WTC11 (cell line): ENCODE results near the gene PPAT.

ENCODE experiments used
- CBFB ChIP-seq: sonication (generic); formaldehyde crosslinking; IDR thresholded peaks from 2 replicates; pipeline ENCODE4 v1.8.1; 2022; ENCODE audit warnings: mild to moderate bottlenecking, low read depth, missing genetic modification reagents
- ESRRA ChIP-seq: sonication (generic); formaldehyde crosslinking; IDR thresholded peaks from 2 replicates; pipeline ENCODE4 v1.8.1; 2022; ENCODE audit warnings: mild to moderate bottlenecking, missing genetic modification reagents, borderline replicate concordance
- ZNF138 ChIP-seq: sonication (generic); formaldehyde crosslinking; conservative IDR thresholded peaks from 2 replicates; pipeline ENCODE4 v1.8.1; 2022; ENCODE audit warnings: mild to moderate bottlenecking, moderate library complexity, missing genetic modification reagents
- TF ChIP-seq, protein P1 (sequence below): sonication (generic); formaldehyde crosslinking; IDR thresholded peaks from 2 replicates; pipeline ENCODE4 v1.8.1; 2022; ENCODE audit warnings: low read depth, mild to moderate bottlenecking, moderate library complexity, missing genetic modification reagents, borderline replicate concordance
- TF ChIP-seq, protein P2 (sequence below): fragments of 200-600 bp; IDR thresholded peaks from 2 replicates; pipeline ENCODE4 v1.8.0; 2022; ENCODE audit warnings: antibody characterized with exemption

DNA sequence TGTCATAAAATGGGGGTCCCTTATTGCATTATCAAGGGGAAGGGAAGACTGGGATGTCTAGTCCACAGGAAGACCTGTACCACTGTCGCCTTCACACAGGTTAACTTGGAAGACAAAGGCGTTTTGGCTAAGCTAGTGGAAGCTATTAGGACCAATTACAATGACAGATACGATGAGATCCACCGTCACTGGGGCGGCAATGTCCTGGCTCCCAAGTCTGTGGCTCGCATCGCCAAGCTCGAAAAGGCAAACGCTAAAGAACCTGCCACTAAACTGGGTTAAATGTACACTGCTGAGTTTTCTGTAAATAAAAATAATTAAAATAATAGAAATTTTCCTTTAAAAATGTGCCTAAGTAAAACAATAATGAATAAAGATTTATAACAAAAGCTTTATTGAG lies 78.8 kb downstream of the PPAT start:
- TF ChIP-seq, protein P1, sequence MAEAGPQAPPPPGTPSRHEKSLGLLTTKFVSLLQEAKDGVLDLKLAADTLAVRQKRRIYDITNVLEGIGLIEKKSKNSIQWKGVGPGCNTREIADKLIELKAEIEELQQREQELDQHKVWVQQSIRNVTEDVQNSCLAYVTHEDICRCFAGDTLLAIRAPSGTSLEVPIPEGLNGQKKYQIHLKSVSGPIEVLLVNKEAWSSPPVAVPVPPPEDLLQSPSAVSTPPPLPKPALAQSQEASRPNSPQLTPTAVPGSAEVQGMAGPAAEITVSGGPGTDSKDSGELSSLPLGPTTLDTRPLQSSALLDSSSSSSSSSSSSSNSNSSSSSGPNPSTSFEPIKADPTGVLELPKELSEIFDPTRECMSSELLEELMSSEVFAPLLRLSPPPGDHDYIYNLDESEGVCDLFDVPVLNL (CRISPR knock-in tag), result no peak
- TF ChIP-seq, protein P2, sequence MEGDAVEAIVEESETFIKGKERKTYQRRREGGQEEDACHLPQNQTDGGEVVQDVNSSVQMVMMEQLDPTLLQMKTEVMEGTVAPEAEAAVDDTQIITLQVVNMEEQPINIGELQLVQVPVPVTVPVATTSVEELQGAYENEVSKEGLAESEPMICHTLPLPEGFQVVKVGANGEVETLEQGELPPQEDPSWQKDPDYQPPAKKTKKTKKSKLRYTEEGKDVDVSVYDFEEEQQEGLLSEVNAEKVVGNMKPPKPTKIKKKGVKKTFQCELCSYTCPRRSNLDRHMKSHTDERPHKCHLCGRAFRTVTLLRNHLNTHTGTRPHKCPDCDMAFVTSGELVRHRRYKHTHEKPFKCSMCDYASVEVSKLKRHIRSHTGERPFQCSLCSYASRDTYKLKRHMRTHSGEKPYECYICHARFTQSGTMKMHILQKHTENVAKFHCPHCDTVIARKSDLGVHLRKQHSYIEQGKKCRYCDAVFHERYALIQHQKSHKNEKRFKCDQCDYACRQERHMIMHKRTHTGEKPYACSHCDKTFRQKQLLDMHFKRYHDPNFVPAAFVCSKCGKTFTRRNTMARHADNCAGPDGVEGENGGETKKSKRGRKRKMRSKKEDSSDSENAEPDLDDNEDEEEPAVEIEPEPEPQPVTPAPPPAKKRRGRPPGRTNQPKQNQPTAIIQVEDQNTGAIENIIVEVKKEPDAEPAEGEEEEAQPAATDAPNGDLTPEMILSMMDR, result no peak
- TF ChIP-seq ESRRA (CRISPR knock-in tag) (no peak), ZNF138 (CRISPR knock-in tag) (no peak), CBFB (no peak)
